Measurements from ENCODE around the gene CSNK1E.
"Not testable (repeated sequence)": the region's sequence is repeated elsewhere in the genome, so short reads cannot be mapped to it uniquely, and the experiment has no call there.

DNA sequence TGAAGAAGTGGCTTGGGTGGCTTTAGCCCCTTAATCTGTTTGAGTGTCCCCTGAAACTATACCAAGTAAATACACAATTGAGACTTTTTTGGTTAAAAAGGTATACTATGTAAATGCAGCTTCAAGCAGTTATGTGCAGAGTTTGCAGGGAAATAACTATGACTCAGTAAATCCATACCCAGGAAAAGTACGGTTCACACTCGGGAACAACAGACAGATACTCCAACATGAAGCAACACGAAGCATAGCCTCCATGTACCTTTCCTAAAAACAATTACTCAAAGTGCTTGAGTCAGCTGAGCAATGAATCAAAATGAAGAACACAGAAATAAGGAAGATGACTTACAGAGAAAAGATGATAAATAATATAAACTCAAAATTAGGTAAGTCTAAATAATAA is 47.9 kb upstream of the CSNK1E start:
- TF ChIP-seq, protein P1, sequence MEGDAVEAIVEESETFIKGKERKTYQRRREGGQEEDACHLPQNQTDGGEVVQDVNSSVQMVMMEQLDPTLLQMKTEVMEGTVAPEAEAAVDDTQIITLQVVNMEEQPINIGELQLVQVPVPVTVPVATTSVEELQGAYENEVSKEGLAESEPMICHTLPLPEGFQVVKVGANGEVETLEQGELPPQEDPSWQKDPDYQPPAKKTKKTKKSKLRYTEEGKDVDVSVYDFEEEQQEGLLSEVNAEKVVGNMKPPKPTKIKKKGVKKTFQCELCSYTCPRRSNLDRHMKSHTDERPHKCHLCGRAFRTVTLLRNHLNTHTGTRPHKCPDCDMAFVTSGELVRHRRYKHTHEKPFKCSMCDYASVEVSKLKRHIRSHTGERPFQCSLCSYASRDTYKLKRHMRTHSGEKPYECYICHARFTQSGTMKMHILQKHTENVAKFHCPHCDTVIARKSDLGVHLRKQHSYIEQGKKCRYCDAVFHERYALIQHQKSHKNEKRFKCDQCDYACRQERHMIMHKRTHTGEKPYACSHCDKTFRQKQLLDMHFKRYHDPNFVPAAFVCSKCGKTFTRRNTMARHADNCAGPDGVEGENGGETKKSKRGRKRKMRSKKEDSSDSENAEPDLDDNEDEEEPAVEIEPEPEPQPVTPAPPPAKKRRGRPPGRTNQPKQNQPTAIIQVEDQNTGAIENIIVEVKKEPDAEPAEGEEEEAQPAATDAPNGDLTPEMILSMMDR (IDR thresholded peaks at IDR 0.05; ENCODE audit: insufficient read depth, low read length): not testable (repeated sequence)
- not testable (repeated sequence) for TF ChIP-seq REST (IDR thresholded peaks at IDR 0.05; ENCODE audit: insufficient replicate concordance, low read depth); POLR2AphosphoS5 (IDR thresholded peaks at IDR 0.05; ENCODE audit: low read depth); SPI1 (IDR thresholded peaks at IDR 0.05; ENCODE audit: borderline replicate concordance, low read depth); GABPA (IDR thresholded peaks at IDR 0.05; ENCODE audit: low read depth)

Data from HL-60 (cell line).